ENCODE measurements around the gene COPS8.
A peak's percentile ranks its signal among the peaks of the same experiment; 100 is the strongest.

- no peak for TF ChIP-seq CTCF (IDR thresholded peaks at IDR 0.05)
- peak; percentile 8 for TF ChIP-seq POLR2AphosphoS5 (IDR thresholded peaks at IDR 0.05)
- no peak for TF ChIP-seq POLR2A (IDR thresholded peaks at IDR 0.05)
- no peak for TF ChIP-seq EP300 (IDR thresholded peaks at IDR 0.05)
Measured at GRCh38 chr2:237126519-237127174, 41.0 kb downstream of the COPS8 start.

All from gastroesophageal sphincter (tissue), 3 donors.